Uterus (tissue), 2 donors: ENCODE data around the gene FBXO31.

ENCODE experiments used
- CTCF ChIP-seq, 4 experiments: fragments of 200-600 bp in 2 of 4; fragments of 450-650 bp in 2 of 4; sonication (generic) in 2 of 4; IDR thresholded peaks; one replicate each; pipeline ENCODE4 v1.5.1; 2016 to 2019; ENCODE audit warnings: antibody characterized with exemption in 4 of 4, mild to moderate bottlenecking in 2 of 4, moderate library complexity in 1 of 4
- POLR2A ChIP-seq, 2 donors: fragments of 450-650 bp; IDR thresholded peaks; one replicate each; pipeline ENCODE4 v1.6.1; 2016; ENCODE audit warnings: antibody characterized with exemption in 2 of 2, mild to moderate bottlenecking in 1 of 2, moderate library complexity in 1 of 2

- TF ChIP-seq CTCF (IDR thresholded peaks at IDR 0.05) = no peak
- no peak for TF ChIP-seq POLR2A (IDR thresholded peaks at IDR 0.05)
Observed at GRCh38 chr16:87333581-87334331, 49.8 kb downstream of the FBXO31 start.
